Neuron (in vitro differentiated cells): Measurements from ENCODE around the gene NDUFS7.

ENCODE experiments used
- H2AFZ ChIP-seq: one replicate; pipeline ENCODE4 v1.6.1; 2013; ENCODE audit warnings: low read depth, mild to moderate bottlenecking, inconsistent platforms, low read length, moderate library complexity
- H3K27me3 ChIP-seq: one replicate; pipeline ENCODE4 v1.6.1; 2013; ENCODE audit warnings: low read length; ENCODE audit not compliant: insufficient read depth
- H3K36me3 ChIP-seq: one replicate; pipeline ENCODE4 v1.6.1; 2013; ENCODE audit warnings: low read length; ENCODE audit not compliant: insufficient read depth
- H3K4me1 ChIP-seq: one replicate; pipeline ENCODE4 v1.6.1; 2013; ENCODE audit warnings: low read length; ENCODE audit not compliant: insufficient read depth
- H3K4me3 ChIP-seq: 2 replicates; pipeline ENCODE4 v1.5.1; 2013; ENCODE audit warnings: mild to moderate bottlenecking, low read length, moderate library complexity
- H3K9me3 ChIP-seq: one replicate; pipeline ENCODE4 v1.6.1; 2013; ENCODE audit warnings: low read length

Gene NDUFS7

DNA sequence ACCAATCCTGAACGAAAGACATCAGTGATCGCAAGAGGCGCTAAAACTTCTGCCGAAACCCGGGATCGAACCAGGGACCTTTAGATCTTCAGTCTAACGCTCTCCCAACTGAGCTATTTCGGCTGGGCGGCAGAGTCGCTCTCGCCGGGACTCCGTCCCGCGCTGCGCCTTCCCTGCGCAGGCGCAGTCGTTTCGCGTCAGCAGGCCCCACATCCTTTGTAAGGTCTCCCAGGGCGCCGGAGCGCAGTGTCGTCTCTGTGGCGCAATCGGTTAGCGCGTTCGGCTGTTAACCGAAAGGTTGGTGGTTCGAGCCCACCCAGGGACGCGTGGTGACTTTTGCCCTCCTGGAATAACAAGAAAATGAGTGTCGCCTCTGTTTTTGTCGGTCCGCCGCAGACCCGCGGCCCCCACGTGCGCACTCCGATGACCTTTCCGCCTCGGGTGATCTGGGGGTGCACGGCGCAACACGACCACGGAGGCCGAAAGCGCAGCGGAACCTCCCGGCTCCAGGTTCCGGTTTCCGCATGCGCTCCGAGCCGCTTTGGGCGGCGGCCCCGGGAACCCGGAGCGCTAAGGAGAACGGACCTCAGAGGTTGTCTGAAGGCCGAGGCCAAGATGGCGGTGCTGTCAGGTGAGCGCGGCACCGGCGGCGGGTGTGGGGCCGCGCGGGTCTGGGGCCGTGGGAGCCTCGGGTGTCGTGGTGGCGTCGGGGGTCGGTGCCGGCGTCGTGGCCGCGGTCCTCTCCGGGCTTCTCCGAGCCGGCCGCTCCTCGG, at the start of gene NDUFS7:
Gene NDUFS7 (plus strand): TSS at position 596 of the 773 bp plus-strand sequence. CDS start 20 bp downstream, at position 616.
- H3K9me3 ChIP-seq, result no peaks in the 10 kb centered on the region
- no peaks in the 10 kb centered on the region for H3K27me3 ChIP-seq
- peaks cover 3% of the 10 kb centered on the region for H3K36me3 ChIP-seq
- H3K4me1 ChIP-seq, result peaks cover 14% of the 10 kb centered on the region
- H2AFZ ChIP-seq, result peak within 1 kb of the TSS; percentile 20
- H3K4me3 ChIP-seq, result peak within 1 kb of the TSS; percentile 89

DNA sequence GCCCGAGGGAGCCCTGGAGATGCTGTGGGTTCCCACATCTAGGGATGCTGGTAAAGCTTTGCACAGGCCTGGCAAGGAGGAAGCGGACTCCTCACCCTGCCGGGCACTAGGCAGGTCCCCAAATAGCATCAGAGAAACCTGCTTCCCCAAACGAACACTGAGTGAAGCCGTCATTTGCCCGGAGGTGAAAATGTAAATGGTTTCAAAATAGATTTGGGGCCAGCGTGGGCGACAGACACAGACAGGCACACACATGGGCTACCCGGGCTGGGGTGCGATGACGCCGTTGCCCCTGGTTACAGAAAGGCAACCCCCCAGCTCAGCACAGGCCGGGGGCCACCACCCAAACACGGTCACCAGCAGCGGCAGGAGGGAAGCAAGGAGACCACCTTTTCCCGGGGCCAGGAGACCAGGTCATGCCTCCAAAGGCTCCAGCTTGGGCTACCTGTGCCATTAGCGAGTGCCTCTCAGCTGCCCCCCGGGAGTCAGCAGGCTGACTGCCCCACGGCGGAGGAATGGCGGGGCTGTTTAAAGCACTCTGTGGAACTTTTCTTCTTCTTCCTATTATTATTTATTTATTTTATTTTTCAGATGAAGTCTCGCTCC, 47.5 kb upstream of the NDUFS7 start:
- H2AFZ ChIP-seq, result no peak overlapping the region
- H3K27me3 ChIP-seq, result no peaks in the 10 kb centered on the region
- no peaks in the 10 kb centered on the region for H3K9me3 ChIP-seq
- no peaks in the 10 kb centered on the region for H3K36me3 ChIP-seq
- H3K4me3 ChIP-seq, result no peak overlapping the region
- H3K4me1 ChIP-seq, result peaks cover 8% of the 10 kb centered on the region

DNA sequence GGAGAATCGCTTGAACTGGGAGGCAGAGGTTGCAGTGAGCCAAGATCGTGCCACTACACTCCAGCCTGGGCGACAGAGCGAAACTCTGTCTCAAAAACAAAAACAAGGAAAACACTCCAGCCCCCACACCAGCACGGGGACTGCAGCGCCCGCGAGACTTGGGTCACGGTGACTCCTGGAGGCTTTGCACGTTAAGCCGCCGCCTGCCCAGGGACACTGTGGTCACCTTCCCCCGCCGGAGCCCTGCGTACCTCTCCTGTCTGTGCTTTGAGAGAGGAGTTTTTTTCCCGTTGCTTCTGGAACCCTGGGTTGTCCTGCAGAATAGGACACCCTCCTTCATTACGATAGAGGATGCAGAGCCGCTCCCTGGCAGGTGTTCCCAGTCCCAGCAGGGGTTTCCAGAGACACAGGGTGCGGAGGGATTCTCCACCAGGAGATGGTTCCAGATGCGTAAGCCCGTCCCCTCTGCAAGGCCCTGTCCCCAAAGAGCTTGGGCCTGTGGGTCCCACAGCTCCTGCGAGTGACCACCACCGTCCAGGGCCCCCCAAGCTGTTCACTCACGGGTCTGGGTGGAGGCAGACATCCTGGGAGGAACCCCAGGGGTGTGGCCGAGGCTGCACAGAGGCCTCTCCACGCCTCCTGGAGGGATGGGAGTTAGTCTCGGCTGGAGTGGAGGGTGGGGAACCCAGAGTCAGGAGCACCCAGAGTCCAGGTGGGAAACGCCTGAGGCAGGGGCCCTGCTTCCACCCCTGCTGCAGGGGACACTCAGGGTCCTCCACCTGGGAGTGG, 42.8 kb upstream of the NDUFS7 start:
- Histone ChIP-seq H3K4me1 (no peaks in the 10 kb centered on the region), H2AFZ (no peak overlapping the region), H3K27me3 (no peaks in the 10 kb centered on the region), H3K4me3 (no peak overlapping the region), H3K9me3 (no peaks in the 10 kb centered on the region), H3K36me3 (no peaks in the 10 kb centered on the region)

DNA sequence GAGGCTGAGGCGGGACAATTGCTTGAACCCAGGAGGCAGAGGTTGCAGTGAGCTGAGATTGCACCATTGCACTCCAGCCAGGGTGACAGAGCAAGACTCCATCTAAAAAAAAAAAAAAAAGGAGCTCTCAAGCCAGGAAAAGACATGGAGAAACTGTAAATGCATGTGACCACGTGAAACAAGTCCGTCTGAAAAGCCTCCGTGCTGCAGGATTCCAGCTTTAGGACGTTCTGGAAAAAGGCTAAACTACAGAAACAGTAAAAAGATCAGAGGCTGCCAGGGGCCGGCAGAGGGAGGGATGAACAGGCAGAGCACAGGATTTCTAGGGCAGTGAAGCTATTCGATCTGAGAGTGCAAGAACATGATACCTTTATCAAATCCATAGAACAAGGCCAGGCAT, 40.7 kb upstream of the NDUFS7 start:
- Histone ChIP-seq H3K4me3 (no peak overlapping the region), H2AFZ (no peak overlapping the region), H3K4me1 (no peaks in the 10 kb centered on the region), H3K27me3 (no peaks in the 10 kb centered on the region), H3K36me3 (no peaks in the 10 kb centered on the region), H3K9me3 (no peaks in the 10 kb centered on the region)

DNA sequence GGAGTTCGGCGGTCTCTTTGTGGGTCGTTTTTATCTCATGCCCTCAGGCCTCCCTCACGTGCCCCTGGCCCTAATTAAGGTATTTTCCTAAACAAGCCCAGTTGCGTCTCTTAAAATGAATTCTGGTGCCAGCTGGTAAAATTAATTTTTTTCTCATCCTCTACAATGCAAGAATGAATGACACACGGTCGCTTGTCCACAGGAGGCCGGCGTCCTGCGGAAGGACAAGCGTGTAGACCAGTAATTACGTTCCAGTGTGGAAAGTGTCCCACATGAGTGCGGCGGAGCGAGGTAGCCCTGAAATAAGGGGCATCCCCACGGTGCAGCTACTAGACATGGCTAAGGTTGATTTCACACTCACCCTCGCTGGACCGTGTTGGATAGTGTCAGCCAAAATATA, 34.5 kb upstream of the NDUFS7 start:
- H3K4me3 ChIP-seq, result no peak overlapping the region
- no peaks in the 10 kb centered on the region for H3K27me3 ChIP-seq
- no peaks in the 10 kb centered on the region for H3K36me3 ChIP-seq
- no peaks in the 10 kb centered on the region for H3K9me3 ChIP-seq
- H2AFZ ChIP-seq, result no peak overlapping the region
- H3K4me1 ChIP-seq, result peaks cover 8% of the 10 kb centered on the region

DNA sequence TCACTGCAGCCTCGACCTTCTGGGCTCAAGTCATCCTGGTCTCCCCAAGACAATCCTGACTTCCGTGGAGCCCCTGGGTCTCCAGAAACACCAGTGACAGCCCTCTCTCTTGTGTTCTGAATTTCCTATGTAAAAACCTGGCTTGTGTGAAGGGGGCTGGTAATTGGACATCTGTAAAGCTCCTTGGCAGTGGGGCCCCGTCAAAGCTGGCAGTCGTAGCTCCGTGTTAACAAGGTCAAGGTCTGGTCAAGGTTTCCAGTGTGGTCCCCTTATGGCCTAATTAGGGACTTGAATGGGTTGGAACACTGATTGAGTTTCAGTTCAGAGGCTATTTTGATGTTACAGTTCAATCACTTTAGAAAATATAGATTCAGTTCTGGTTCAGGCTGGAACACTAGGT, 32.8 kb upstream of the NDUFS7 start:
- no peak overlapping the region for H3K4me3 ChIP-seq
- H2AFZ ChIP-seq, result no peak overlapping the region
- no peaks in the 10 kb centered on the region for H3K27me3 ChIP-seq
- no peaks in the 10 kb centered on the region for H3K9me3 ChIP-seq
- no peaks in the 10 kb centered on the region for H3K36me3 ChIP-seq
- peaks cover 14% of the 10 kb centered on the region for H3K4me1 ChIP-seq

DNA sequence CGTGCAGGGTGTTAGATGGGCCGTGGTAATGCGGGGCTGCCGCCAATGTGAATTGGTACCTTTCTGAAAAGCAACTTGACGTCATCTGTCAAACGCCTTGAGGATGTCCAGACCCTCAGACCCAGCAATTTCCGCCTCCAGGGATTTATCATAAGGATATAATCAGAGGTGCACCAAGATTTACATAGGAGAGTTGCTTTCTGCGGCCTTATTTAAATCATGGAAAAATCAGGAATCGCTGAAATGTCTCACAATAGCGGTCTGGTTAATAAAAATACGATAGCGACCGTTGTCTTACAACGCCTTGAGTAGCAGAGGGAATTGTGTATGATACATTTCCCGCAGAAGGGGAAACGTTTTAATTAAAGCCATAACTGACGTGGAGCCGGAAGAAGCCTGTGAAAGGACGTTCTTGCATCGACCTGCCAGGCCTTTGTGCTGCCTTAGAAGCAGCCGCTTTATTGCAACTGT, 32.3 kb upstream of the NDUFS7 start:
- H3K4me3 ChIP-seq, result no peak overlapping the region
- H3K36me3 ChIP-seq, result no peaks in the 10 kb centered on the region
- no peaks in the 10 kb centered on the region for H3K9me3 ChIP-seq
- H2AFZ ChIP-seq, result no peak overlapping the region
- peaks cover 20% of the 10 kb centered on the region for H3K4me1 ChIP-seq
- H3K27me3 ChIP-seq, result no peaks in the 10 kb centered on the region

DNA sequence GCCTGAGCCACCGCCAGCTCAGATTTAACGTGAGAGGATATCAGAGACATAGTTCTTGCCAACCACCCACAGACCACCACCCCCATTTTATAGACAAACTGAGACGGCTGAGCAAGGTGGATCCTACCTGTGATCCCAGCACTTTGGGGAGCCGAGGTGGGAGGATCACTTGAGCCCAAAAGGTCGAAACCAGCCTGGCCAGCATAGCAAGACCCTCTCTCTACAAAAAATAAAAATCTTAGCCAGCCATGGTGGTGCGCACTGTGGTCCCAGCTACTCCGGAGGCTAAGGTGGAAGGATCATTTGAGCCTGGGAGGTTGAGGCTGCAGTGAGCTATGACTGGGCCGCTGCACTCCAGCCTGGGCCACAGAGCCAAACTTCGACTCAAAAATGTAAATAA, 30.6 kb upstream of the NDUFS7 start:
- Histone ChIP-seq H3K4me3 (no peak overlapping the region), H3K9me3 (no peaks in the 10 kb centered on the region), H3K4me1 (peaks cover 22% of the 10 kb centered on the region), H2AFZ (no peak overlapping the region), H3K36me3 (peaks cover 13% of the 10 kb centered on the region), H3K27me3 (no peaks in the 10 kb centered on the region)

DNA sequence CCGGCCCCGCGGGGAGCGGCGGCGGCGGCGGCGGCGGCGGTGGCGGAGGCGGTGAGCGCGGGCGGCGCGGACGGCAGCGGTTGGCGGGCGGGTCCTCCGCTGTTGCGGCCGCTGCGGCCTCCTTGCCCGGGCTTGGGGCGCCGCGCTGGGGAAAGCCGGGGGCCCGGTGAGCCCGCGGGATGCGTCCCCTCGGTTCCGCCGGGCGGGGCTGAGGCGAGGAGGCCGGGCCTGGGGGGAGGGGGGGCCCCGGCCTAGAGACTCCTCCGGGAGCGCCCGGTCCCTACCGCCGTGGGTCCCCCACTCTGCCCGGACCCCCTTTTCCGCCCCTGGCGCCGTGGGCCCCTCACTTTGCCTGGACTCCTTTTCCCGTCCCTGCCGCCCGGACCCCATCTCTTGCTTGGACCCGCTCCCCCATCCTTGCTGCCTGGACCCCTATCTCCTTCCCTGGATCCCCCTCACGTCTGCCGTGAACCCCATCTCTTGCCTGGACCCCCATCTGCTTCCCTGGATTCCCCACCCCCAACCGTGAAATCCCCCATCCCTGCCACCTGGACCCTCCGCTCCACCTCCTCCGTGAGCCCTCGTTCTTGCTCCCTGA, 28.6 kb upstream of the NDUFS7 start:
- no peaks in the 10 kb centered on the region for H3K27me3 ChIP-seq
- peak overlapping the region; percentile 95 for H3K4me3 ChIP-seq
- H3K9me3 ChIP-seq, result no peaks in the 10 kb centered on the region
- H2AFZ ChIP-seq, result no peak overlapping the region
- H3K4me1 ChIP-seq, result peaks cover 24% of the 10 kb centered on the region
- peaks cover 29% of the 10 kb centered on the region for H3K36me3 ChIP-seq

DNA sequence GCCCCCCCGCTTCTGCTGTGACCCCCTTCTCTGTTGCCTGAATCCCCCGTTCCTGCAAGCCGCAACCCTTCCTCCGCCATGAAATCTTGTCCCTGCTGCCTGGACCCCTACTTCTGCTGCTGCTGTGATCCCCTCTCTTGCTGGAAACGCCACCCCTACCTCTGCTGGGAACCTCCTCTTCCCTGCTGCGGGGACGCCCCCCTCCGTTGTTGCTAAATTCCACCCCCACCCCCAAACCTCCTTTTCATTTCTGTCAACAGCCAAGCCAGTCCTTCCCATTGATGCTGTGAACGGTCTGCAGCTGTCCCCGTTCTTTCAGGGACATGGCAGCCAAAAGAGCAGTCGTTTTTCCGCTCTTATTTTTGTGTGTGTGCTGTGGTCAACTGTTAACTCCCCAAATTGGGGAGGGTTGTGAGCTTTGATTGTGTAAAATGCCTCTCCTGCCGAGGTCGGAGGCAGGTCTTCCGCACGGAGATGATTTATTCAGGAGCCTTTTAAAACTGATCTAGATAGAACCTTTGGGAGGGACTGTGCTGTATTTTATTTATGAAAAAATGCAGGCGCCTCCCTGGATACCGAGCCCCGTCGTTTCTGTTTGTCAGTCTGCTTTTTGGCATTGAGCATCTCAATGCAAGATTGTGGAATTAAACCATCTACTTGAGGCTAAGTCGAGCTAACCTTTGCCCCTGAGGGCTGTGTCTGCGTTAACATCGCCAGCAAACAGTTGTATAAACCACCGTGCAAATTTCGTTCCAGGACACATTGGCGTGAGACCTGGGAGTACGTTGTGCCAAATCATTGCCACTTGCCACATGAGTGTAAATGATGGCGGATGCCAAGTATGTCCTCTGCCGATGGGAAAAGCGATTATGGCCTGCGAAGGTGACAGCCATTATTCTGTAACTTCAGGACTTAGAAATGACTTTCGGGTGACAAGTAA, 27.9 kb upstream of the NDUFS7 start:
- Histone ChIP-seq H3K27me3 (no peaks in the 10 kb centered on the region), H3K4me1 (peaks cover 22% of the 10 kb centered on the region), H3K36me3 (peaks cover 37% of the 10 kb centered on the region), H2AFZ (peak overlapping the region; percentile 18), H3K4me3 (peak overlapping the region; percentile 95), H3K9me3 (no peaks in the 10 kb centered on the region)

DNA sequence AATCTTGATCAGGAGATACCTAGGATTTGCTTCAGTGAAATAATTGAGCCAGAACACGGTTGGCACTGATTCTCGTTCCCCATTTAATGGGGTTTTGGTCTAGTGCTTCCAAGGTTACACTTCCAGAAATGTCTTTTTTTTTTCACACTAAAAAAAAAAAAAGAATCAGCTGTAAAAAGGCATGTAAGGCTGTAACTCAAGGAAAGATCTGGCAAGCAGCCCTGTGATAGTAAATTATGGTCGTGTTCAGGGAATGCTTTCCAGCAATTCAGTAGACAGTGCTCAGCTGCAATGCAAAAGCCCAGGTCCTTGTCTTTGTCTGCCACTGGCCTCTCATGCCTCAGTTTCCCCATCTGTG, 27.2 kb upstream of the NDUFS7 start:
- Histone ChIP-seq H3K4me1 (peaks cover 21% of the 10 kb centered on the region), H3K9me3 (no peaks in the 10 kb centered on the region), H3K4me3 (peak overlapping the region; percentile 95), H3K36me3 (peaks cover 43% of the 10 kb centered on the region), H2AFZ (no peak overlapping the region), H3K27me3 (no peaks in the 10 kb centered on the region)

DNA sequence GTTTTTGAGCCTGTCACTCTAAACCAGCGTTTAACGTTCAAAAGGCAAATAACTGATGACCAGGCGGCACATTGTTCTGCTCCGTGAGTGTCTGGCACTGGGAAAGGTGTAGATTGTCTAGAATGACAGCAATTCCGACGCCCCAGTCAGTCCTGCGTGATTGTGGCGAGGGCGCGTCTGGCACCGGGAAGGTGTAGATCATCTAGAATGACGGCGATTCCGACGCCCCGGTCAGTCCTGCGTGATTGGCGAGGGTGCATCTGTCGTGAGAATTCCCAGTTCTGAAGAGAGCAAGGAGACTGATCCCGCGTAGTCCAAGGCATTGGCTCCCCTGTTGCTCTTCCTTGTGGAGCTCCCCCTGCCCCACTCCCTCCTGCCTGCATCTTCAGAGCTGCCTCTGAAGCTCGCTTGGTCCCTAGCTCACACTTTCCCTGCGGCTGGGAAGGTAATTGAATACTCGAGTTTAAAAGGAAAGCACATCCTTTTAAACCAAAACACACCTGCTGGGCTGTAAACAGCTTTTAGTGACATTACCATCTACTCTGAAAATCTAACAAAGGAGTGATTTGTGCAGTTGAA, 26.1 kb upstream of the NDUFS7 start:
- Histone ChIP-seq H3K36me3 (peaks cover 54% of the 10 kb centered on the region), H3K9me3 (no peaks in the 10 kb centered on the region), H2AFZ (no peak overlapping the region), H3K4me1 (peaks cover 23% of the 10 kb centered on the region), H3K27me3 (no peaks in the 10 kb centered on the region), H3K4me3 (no peak overlapping the region)
